Gastroesophageal sphincter (tissue), 4 donors: ENCODE results near the gene LMAN1L. TPM values are rescaled to one million over a fixed set of nuclear protein-coding genes. Genes with fewer than 3 reads are reported as not detected.

Source experiments
- ATAC-seq: fragments of 150-250 bp; one replicate; pipeline ENCODE4 v1.9.1; 2016; ENCODE audit warnings: mild to moderate bottlenecking, moderate library complexity
- H3K27ac ChIP-seq, 4 donors: fragments of 200-600 bp; sonication (generic) in 3 of 4; 1 replicate in 3 of 4; 2 replicates in 1 of 4; pipeline ENCODE4 v1.5.1; 2016 to 2019
- H3K27me3 ChIP-seq: fragments of 200-600 bp; sonication (generic); one replicate; pipeline ENCODE4 v1.5.1; 2019
- H3K36me3 ChIP-seq, 2 donors: fragments of 200-600 bp; sonication (generic); one replicate each; pipeline ENCODE4 v1.5.1; 2019; ENCODE audit warnings: control low read depth in 1 of 2
- H3K4me1 ChIP-seq, 3 donors: fragments of 200-600 bp; sonication (generic); 1 replicate in 2 of 3; 2 replicates in 1 of 3; pipeline ENCODE4 v1.5.1; 2016 to 2019; ENCODE audit warnings: control low read depth in 2 of 3
- H3K4me3 ChIP-seq, 2 donors: fragments of 200-600 bp; sonication (generic); one replicate each; pipeline ENCODE4 v1.5.1; 2019; ENCODE audit warnings: mild to moderate bottlenecking in 1 of 2, moderate library complexity in 1 of 2
- H3K9me3 ChIP-seq, 3 donors: fragments of 200-600 bp; sonication (generic); one replicate each; pipeline ENCODE4 v1.5.1; 2017 to 2019; ENCODE audit warnings: control low read depth in 2 of 3
- CTCF ChIP-seq, 4 experiments: fragments of 200-600 bp in 2 of 4; fragments of 450-650 bp in 2 of 4; sonication (generic) in 1 of 4; IDR thresholded peaks; one replicate each; pipeline ENCODE4 v1.5.1; 2017 to 2019; ENCODE audit warnings: antibody characterized with exemption in 4 of 4, mild to moderate bottlenecking in 2 of 4, moderate library complexity in 2 of 4
- EP300 ChIP-seq: sonication (generic); formaldehyde crosslinking; IDR thresholded peaks from one replicate; pipeline ENCODE4 v1.6.1; 2017; ENCODE audit warnings: antibody characterized with exemption, mild to moderate bottlenecking
- POLR2A ChIP-seq, 2 donors: fragments of 450-650 bp; IDR thresholded peaks; one replicate each; pipeline ENCODE4 v1.6.1; 2017; ENCODE audit warnings: antibody characterized with exemption in 2 of 2, mild to moderate bottlenecking in 2 of 2, moderate library complexity in 1 of 2
- POLR2AphosphoS5 ChIP-seq: sonication (generic); formaldehyde crosslinking; IDR thresholded peaks from one replicate; pipeline ENCODE4 v1.6.1; 2017; ENCODE audit warnings: antibody characterized with exemption
- WGBS, 2 donors: methylation state at CpG; one replicate each; pipeline ENCODE4 v1.1.5; 2018; ENCODE audit warnings: low coverage in 1 of 2; 5-methylcytosine and 5-hydroxymethylcytosine counted together
- total RNA-seq, 4 donors: library from RNA; depleted of rRNA; stranded (reverse); fragments of >200 nt; gene quantifications; one replicate each; pipeline ENCODE4 v1.1.0, GENCODE V29; 2016

LMAN1L gene
- total RNA-seq, 4 donors from 2014 or later = 0.27 TPM; not detected in 3

- 67 to 100% methylated on average over 1 to 2 of the region's 4 CpGs for WGBS, 2 donors
- Histone ChIP-seq H3K4me1 (peaks cover 0 to 21% (median 9%) of the 10 kb centered on the region in 3 donors), H3K27ac (no peak overlapping the region), H3K4me3 (no peak overlapping the region), H3K36me3 (no peaks in the 10 kb centered on the region), H3K9me3 (no peaks in the 10 kb centered on the region), H3K27me3 (peaks cover 26% of the 10 kb centered on the region)
- TF ChIP-seq POLR2AphosphoS5 = no peak
- TF ChIP-seq POLR2A (IDR thresholded peaks at IDR 0.05) = no peak
- no peak for TF ChIP-seq EP300
- no peak for TF ChIP-seq CTCF (IDR thresholded peaks at IDR 0.05)
- no peak for ATAC-seq
These were observed 9.6 kb downstream of the LMAN1L start for GRCh38 chr15:74822233-74822632.

- H3K27me3 ChIP-seq = peaks cover 37% of the 10 kb centered on the region
- no peak overlapping the region for H3K4me3 ChIP-seq
- H3K27ac ChIP-seq = no peak overlapping the region
- ATAC-seq = no peak
- H3K4me1 ChIP-seq = peaks cover 0 to 10% (median 0%) of the 10 kb centered on the region in 3 donors
- no peaks in the 10 kb centered on the region for H3K9me3 ChIP-seq
- H3K36me3 ChIP-seq = no peaks in the 10 kb centered on the region
- WGBS, 2 donors = 50 to 65% methylated on average over 2 to 4 of the region's 6 CpGs
- TF ChIP-seq EP300 (no peak), CTCF (IDR thresholded peaks at IDR 0.05) (no peak)
These were observed 10.7 kb downstream of the LMAN1L start for GRCh38 chr15:74823324-74823723.

GRCh38 chr15:74824976-74825375 lies 12.3 kb downstream of the LMAN1L start:
- H3K9me3 ChIP-seq = no peaks in the 10 kb centered on the region
- H3K36me3 ChIP-seq = no peaks in the 10 kb centered on the region
- no peak for ATAC-seq
- WGBS, 2 donors = 56 to 70% methylated on average over 3 to 7 of the region's 7 CpGs
- H3K27ac ChIP-seq = no peak overlapping the region
- H3K27me3 ChIP-seq = peaks cover 49% of the 10 kb centered on the region
- TF ChIP-seq POLR2A (IDR thresholded peaks at IDR 0.05) (no peak), CTCF (IDR thresholded peaks at IDR 0.05) (no peak), EP300 (no peak), POLR2AphosphoS5 (no peak)
- peaks cover 0 to 7% (median 0%) of the 10 kb centered on the region in 3 donors for H3K4me1 ChIP-seq
- no peak overlapping the region for H3K4me3 ChIP-seq

- WGBS, 2 donors = 18 to 100% methylated on average over 1 to 3 of the region's 10 CpGs
- no peak for ATAC-seq
- H3K9me3 ChIP-seq = no peaks in the 10 kb centered on the region
These were observed 13.2 kb downstream of the LMAN1L start for GRCh38 chr15:74825866-74826265.

More at GRCh38 chr15:74825866-74826265, 13.2 kb downstream of the LMAN1L start:
- Histone ChIP-seq H3K27ac (no peak overlapping the region), H3K4me3 (no peak overlapping the region), H3K27me3 (peaks cover 55% of the 10 kb centered on the region), H3K36me3 (no peaks in the 10 kb centered on the region), H3K4me1 (peaks cover 0 to 7% (median 0%) of the 10 kb centered on the region in 3 donors)
- TF ChIP-seq POLR2A (IDR thresholded peaks at IDR 0.05) (no peak), EP300 (no peak), CTCF (IDR thresholded peaks at IDR 0.05) (no peak), POLR2AphosphoS5 (no peak)
